ENCODE data around the gene COX20. TPM values are rescaled to one million over a fixed set of nuclear protein-coding genes. Genes with fewer than 3 reads are reported as not detected.
"Not testable (repeated sequence)": the region's sequence is repeated elsewhere in the genome, so short reads cannot be mapped to it uniquely, and the experiment has no call there.

The COX20 gene
- total RNA-seq, 1 donor from 2014 or later, result 22.7 TPM

GRCh38 chr1:244821134-244821533 lies 14.3 kb upstream of the COX20 start:
- no peak for DNase-seq (ENCODE audit: extremely low read depth, low read depth, low spot score)

- no peak for DNase-seq (ENCODE audit: extremely low read depth, low read depth, low spot score)
Observed at GRCh38 chr1:244822878-244823277, 12.6 kb upstream of the COX20 start.

GRCh38 chr1:244826712-244827111 lies 8.7 kb upstream of the COX20 start:
- no peak for DNase-seq (ENCODE audit: extremely low read depth, low read depth, low spot score)

- no peak for DNase-seq (ENCODE audit: extremely low read depth, low read depth, low spot score)
Observed at GRCh38 chr1:244830639-244831038, 4.8 kb upstream of the COX20 start.

GRCh38 chr1:244833260-244833659 lies 2.2 kb upstream of the COX20 start:
- DNase-seq (ENCODE audit: extremely low read depth, low read depth, low spot score), result not testable (repeated sequence)

GRCh38 chr1:244833734-244834542 lies 1.5 kb upstream of the COX20 start:
- peak; percentile 27 for DNase-seq (ENCODE audit: extremely low read depth, low read depth, low spot score)

GRCh38 chr1:244834543-244835275 lies 749 bp upstream of the COX20 start:
- peak; percentile 56 for DNase-seq (ENCODE audit: extremely low read depth, low read depth, low spot score)

GRCh38 chr1:244836135-244836521 lies 670 bp downstream of the COX20 start:
- DNase-seq (ENCODE audit: extremely low read depth, low read depth, low spot score), result no peak

- no peak for DNase-seq (ENCODE audit: extremely low read depth, low read depth, low spot score)
Observed at GRCh38 chr1:244836584-244836983, 1.1 kb downstream of the COX20 start.

GRCh38 chr1:244837597-244838258 lies 2.3 kb downstream of the COX20 start:
- DNase-seq (ENCODE audit: extremely low read depth, low read depth, low spot score), result no peak

GRCh38 chr1:244839656-244840055 lies 4.2 kb downstream of the COX20 start:
- no peak for DNase-seq (ENCODE audit: extremely low read depth, low read depth, low spot score)

- DNase-seq (ENCODE audit: extremely low read depth, low read depth, low spot score), result no peak
Observed at GRCh38 chr1:244840219-244840794, 4.8 kb downstream of the COX20 start.

GRCh38 chr1:244841273-244841927 lies 5.9 kb downstream of the COX20 start:
- DNase-seq (ENCODE audit: extremely low read depth, low read depth, low spot score), result no peak

GRCh38 chr1:244843148-244843978 lies 7.9 kb downstream of the COX20 start:
- no peak for DNase-seq (ENCODE audit: extremely low read depth, low read depth, low spot score)

GRCh38 chr1:244844155-244845121 lies 9.0 kb downstream of the COX20 start:
- DNase-seq (ENCODE audit: extremely low read depth, low read depth, low spot score), result no peak

- DNase-seq (ENCODE audit: extremely low read depth, low read depth, low spot score), result no peak
Observed at GRCh38 chr1:244846653-244847052, 11.2 kb downstream of the COX20 start.

- no peak for DNase-seq (ENCODE audit: extremely low read depth, low read depth, low spot score)
Observed at GRCh38 chr1:244849189-244849866, 13.9 kb downstream of the COX20 start.
